Measurements from ENCODE around the gene NUBP2. TPM values are rescaled to one million over a fixed set of nuclear protein-coding genes. Genes with fewer than 3 reads are reported as not detected.

NUBP2 gene
- total and polyA plus RNA-seq, 10 of the 15 experiments (the other 5 are each of a cell fraction or from before 2014, with no cell fraction given) = 1.9 to 129 (median 51.7) TPM

DNA sequence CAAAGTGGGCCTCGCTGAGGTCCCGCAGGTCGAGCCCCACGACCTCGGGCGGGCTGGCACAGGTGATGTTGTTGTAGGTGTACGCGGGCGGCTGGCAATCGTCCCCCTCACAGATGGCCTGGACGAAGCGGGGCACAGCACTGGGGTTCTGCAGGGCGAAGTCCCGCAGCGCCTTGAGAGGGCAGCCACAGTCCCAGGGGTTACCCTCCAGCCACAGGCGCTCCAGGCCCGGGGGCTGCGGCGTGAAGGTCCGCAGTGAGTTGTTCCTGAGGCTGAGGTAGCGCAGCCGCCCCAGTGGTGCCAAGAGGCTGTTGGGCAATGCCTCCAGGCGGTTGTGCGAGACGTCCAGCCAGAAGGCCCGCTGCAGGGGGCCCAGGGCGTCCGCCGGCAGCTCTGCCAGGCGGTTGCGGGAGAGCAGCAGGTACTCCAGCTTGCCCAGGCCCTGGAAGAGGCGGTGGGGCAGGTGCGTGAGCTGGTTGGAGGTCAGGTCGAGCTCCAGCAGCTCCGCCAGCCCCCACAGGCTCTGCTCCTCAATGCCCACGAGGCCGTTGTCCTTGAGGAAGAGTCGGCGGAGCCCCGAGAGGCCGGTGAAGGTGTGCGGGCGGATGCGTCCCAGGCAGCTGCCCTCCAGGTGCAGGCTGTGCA, 8.0 kb downstream of the NUBP2 start:
- Histone ChIP-seq H2AFZ (ENCODE audit: control insufficient read depth, low read depth, low read length) (no peak overlapping the region), H3K36me3 (ENCODE audit: control insufficient read depth in 2 of 2, insufficient read depth in 2 of 2, low read length in 1 of 2) (peaks cover 0 to 12% of the 10 kb centered on the region in 2 experiments; a peak in 3 of 4 replicates), H3K27ac (ENCODE audit: control insufficient read depth, insufficient read depth) (no peak overlapping the region), H3K4me1 (ENCODE audit: control insufficient read depth, insufficient read depth, low read length) (no peaks in the 10 kb centered on the region), H4K20me1 (ENCODE audit: control insufficient read depth, insufficient read depth) (no peaks in the 10 kb centered on the region), H3K4me2 (ENCODE audit: control insufficient read depth, insufficient read depth) (no peak overlapping the region), H3K9ac (ENCODE audit: control insufficient read depth, insufficient read depth, low read length) (no peak overlapping the region), H3K9me3 (replicated peaks; ENCODE audit: control insufficient read depth, insufficient read depth, low read length) (no peaks in the 10 kb centered on the region), H3K4me3 (no peak overlapping the region), H3K79me2 (ENCODE audit: control insufficient read depth, insufficient read depth, low read length) (no peaks in the 10 kb centered on the region; the same call in none of the 2 replicates), H3K27me3 (replicated peaks in 1 of 2; ENCODE audit: control insufficient read depth in 2 of 2, insufficient read depth in 2 of 2, low read length in 1 of 2) (no peaks in the 10 kb centered on the region)
- no peak for TF ChIP-seq SUPT20H (IDR thresholded peaks at IDR 0.05; ENCODE audit: borderline replicate concordance, control insufficient read depth, low read depth, low read length)
- TF ChIP-seq HDAC6 (IDR thresholded peaks at IDR 0.05; ENCODE audit: unreplicated experiment) = no peak
- TF ChIP-seq NFXL1 (IDR thresholded peaks at IDR 0.05; ENCODE audit: borderline replicate concordance) = no peak
- TF ChIP-seq SIX5 (IDR thresholded peaks at IDR 0.05; ENCODE audit: low read depth, low read length, severe bottlenecking) = no peak
- TF ChIP-seq KDM1A (IDR thresholded peaks at IDR 0.05; ENCODE audit: borderline replicate concordance) = no peak
- TF ChIP-seq RAD21 (IDR thresholded peaks at IDR 0.05; ENCODE audit: insufficient read depth, low read depth, low read length) = no peak
- no peak for TF ChIP-seq BMI1 (IDR thresholded peaks at IDR 0.05; ENCODE audit: borderline replicate concordance)
- no peak for TF ChIP-seq SUZ12 (IDR thresholded peaks at IDR 0.05; ENCODE audit: unreplicated experiment)
- SMC1A ChIA-PET (ENCODE audit: uncharacterized antibody, unreplicated experiment) = no interaction called here
- no TSS peak for BruUV-seq (replicated peaks)
- intact Hi-C loops (cut with micrococcal nuclease; ENCODE audit: unreplicated experiment) (no loop called here), in situ Hi-C loops (cut with MboI) (no loop called here)
- RAD21 ChIA-PET (ENCODE audit: unreplicated experiment) = no interaction called here
- CTCF ChIA-PET = no interaction called here
- FAIRE-seq (no peak), DNase-seq (ENCODE audit: low read depth, low spot score) (no peak), ATAC-seq (no peak)
- POLR2A ChIA-PET = no interaction called here
- 96% methylated on average over 40 of the region's 44 CpGs for WGBS (ENCODE audit: insufficient coverage, insufficient replicate concordance, low lambda C conversion rate, missing lambda C conversion rate)
